HepG2 (cell line): ENCODE results near the gene BPIFB6. TPM values are rescaled to one million over a fixed set of nuclear protein-coding genes. Genes with fewer than 3 reads are reported as not detected.

Experiments used
- HNF4A ChIP-seq: sonication (generic); formaldehyde crosslinking; IDR thresholded peaks from 2 replicates; pipeline ENCODE4 v1.4.0; 2020; ENCODE audit warnings: missing genetic modification reagents
- HNRNPLL ChIP-seq: fragments of 200-400 bp; formaldehyde crosslinking; IDR thresholded peaks from 2 replicates; pipeline ENCODE4 v1.6.1; 2017; ENCODE audit warnings: mild to moderate bottlenecking, low read depth, low read length; ENCODE audit not compliant: poor library complexity, severe bottlenecking
- LRRFIP1 ChIP-seq: sonication (generic); formaldehyde crosslinking; conservative IDR thresholded peaks from 2 replicates; pipeline ENCODE4 v1.4.0; 2020; ENCODE audit warnings: missing genetic modification reagents
- MEIS1 ChIP-seq: sonication (generic); formaldehyde crosslinking; IDR thresholded peaks from 2 replicates; pipeline ENCODE4 v1.9.0; 2021; ENCODE audit warnings: mild to moderate bottlenecking, missing genetic modification reagents, moderate library complexity, borderline replicate concordance
- MTF2 ChIP-seq: sonication (generic); formaldehyde crosslinking; IDR thresholded peaks from 2 replicates; pipeline ENCODE4 v1.5.0; 2020; ENCODE audit warnings: missing genetic modification reagents, borderline replicate concordance
- SPEN ChIP-seq: sonication (generic); formaldehyde crosslinking; IDR thresholded peaks from 2 replicates; pipeline ENCODE4 v1.5.1; 2020; ENCODE audit warnings: low read depth, mild to moderate bottlenecking, missing genetic modification reagents
- ZBED4 ChIP-seq: sonication (generic); formaldehyde crosslinking; IDR thresholded peaks from 2 replicates; pipeline ENCODE4 v1.4.0; 2020; ENCODE audit warnings: missing genetic modification reagents, borderline replicate concordance
- ZNF607 ChIP-seq: sonication (generic); formaldehyde crosslinking; IDR thresholded peaks from 2 replicates; pipeline ENCODE4 v1.5.1; 2020; ENCODE audit warnings: missing genetic modification reagents, mild to moderate bottlenecking, borderline replicate concordance
- ZNF7 ChIP-seq: IDR thresholded peaks from 2 replicates; pipeline ENCODE4 v1.6.1; 2016; ENCODE audit warnings: missing biosample characterization, missing genetic modification reagents
- polyA plus RNA-seq, 8 experiments: library from polyadenylated mRNA; depleted of rRNA in 3 of 8; stranded (reverse) in 7 of 8; unstranded in 1 of 8; fragments of >200 nt; fragmentation: Illumina TruSeq in 4 of 8; extraction: Trizol in 4 of 8; gene quantifications; 2 replicates each; pipeline versions ENCODE4 v1.2.1 to v1.2.3, GENCODE V29; 2011 to 2016; ENCODE audit warnings: low read depth in 4 of 8, missing spikeins in 1 of 8, mixed read lengths in 1 of 8; ENCODE audit not compliant: insufficient read depth in 1 of 8
- total RNA-seq, 5 experiments: library from RNA; depleted of rRNA; stranded (reverse); fragments of >200 nt; fragmentation: Illumina TruSeq; extraction: Trizol; gene quantifications; 2 replicates each; pipeline ENCODE4 v1.2.3, GENCODE V29; 2016; ENCODE audit warnings: low read depth in 1 of 5
- TF ChIP-seq, protein P1 (sequence below): sonication (generic); formaldehyde crosslinking; IDR thresholded peaks from 2 replicates; pipeline ENCODE4 v1.4.0; 2020; ENCODE audit warnings: missing genetic modification reagents, borderline replicate concordance
- TF ChIP-seq, protein P2 (sequence below): sonication (generic); formaldehyde crosslinking; IDR thresholded peaks from 2 replicates; pipeline ENCODE4 v1.4.0; 2020; ENCODE audit warnings: mild to moderate bottlenecking, missing genetic modification reagents
- TF ChIP-seq, protein P3 (sequence below): sonication (generic); formaldehyde crosslinking; IDR thresholded peaks from 2 replicates; pipeline ENCODE4 v1.5.0; 2020; ENCODE audit warnings: missing genetic modification reagents
- TF ChIP-seq, protein P4 (sequence below): sonication (generic); formaldehyde crosslinking; IDR thresholded peaks from 2 replicates; pipeline ENCODE4 v1.4.0; 2020; ENCODE audit warnings: missing genetic modification reagents

BPIFB6 gene
- total and polyA plus RNA-seq, 2 of the 13 experiments (the other 11 are each of a cell fraction or from before 2014, with no cell fraction given), result 0.13 to 1.7 TPM

DNA sequence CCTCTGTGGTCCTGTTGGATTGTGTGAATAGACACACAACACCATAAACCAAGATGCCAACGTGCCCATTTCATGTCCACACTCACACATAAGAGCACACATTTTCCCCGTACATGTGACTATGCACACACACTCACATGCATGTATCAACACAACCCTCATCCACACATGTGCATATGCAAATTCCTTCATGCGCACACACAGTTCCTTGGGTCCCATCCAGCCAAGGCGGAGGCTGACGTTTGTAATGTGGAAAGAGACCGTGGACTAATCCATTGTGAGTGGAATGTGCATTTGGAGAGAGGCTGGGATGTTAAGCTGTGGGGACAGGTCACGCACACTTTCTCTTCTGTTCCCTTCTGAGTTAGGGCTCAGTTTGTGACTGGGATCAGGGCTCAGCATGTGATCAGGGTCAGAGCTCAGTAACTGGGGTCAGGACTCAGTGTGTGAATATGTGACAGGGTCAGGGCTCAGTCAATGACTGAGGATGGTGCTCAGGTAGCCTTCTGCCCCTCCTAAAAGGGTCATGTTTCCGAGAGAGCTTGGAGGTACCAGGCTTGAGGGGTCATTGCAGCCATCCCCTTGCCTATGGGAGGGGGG, 24.6 kb upstream of the BPIFB6 start (continued):
- TF ChIP-seq, protein P1, sequence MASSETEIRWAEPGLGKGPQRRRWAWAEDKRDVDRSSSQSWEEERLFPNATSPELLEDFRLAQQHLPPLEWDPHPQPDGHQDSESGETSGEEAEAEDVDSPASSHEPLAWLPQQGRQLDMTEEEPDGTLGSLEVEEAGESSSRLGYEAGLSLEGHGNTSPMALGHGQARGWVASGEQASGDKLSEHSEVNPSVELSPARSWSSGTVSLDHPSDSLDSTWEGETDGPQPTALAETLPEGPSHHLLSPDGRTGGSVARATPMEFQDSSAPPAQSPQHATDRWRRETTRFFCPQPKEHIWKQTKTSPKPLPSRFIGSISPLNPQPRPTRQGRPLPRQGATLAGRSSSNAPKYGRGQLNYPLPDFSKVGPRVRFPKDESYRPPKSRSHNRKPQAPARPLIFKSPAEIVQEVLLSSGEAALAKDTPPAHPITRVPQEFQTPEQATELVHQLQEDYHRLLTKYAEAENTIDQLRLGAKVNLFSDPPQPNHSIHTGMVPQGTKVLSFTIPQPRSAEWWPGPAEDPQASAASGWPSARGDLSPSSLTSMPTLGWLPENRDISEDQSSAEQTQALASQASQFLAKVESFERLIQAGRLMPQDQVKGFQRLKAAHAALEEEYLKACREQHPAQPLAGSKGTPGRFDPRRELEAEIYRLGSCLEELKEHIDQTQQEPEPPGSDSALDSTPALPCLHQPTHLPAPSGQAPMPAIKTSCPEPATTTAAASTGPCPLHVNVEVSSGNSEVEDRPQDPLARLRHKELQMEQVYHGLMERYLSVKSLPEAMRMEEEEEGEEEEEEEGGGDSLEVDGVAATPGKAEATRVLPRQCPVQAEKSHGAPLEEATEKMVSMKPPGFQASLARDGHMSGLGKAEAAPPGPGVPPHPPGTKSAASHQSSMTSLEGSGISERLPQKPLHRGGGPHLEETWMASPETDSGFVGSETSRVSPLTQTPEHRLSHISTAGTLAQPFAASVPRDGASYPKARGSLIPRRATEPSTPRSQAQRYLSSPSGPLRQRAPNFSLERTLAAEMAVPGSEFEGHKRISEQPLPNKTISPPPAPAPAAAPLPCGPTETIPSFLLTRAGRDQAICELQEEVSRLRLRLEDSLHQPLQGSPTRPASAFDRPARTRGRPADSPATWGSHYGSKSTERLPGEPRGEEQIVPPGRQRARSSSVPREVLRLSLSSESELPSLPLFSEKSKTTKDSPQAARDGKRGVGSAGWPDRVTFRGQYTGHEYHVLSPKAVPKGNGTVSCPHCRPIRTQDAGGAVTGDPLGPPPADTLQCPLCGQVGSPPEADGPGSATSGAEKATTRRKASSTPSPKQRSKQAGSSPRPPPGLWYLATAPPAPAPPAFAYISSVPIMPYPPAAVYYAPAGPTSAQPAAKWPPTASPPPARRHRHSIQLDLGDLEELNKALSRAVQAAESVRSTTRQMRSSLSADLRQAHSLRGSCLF (CRISPR knock-in tag), result no peak
- TF ChIP-seq MEIS1 (CRISPR knock-in tag) (no peak; the same call in 1 of the 2 replicates), HNF4A (CRISPR knock-in tag) (no peak; the same call in 1 of the 2 replicates), ZNF607 (no peak), SPEN (CRISPR knock-in tag) (no peak), MTF2 (CRISPR knock-in tag) (0 out of 2 replicates have a peak, but pooled peaks have one; percentile 76), LRRFIP1 (CRISPR knock-in tag) (no peak), HNRNPLL (no peak), ZBED4 (no peak), ZNF7 (CRISPR knock-in tag) (no peak)
- TF ChIP-seq, protein P2, sequence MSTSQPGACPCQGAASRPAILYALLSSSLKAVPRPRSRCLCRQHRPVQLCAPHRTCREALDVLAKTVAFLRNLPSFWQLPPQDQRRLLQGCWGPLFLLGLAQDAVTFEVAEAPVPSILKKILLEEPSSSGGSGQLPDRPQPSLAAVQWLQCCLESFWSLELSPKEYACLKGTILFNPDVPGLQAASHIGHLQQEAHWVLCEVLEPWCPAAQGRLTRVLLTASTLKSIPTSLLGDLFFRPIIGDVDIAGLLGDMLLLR (CRISPR knock-in tag), result no peak; the same call in 1 of the 2 replicates
- TF ChIP-seq, protein P3, sequence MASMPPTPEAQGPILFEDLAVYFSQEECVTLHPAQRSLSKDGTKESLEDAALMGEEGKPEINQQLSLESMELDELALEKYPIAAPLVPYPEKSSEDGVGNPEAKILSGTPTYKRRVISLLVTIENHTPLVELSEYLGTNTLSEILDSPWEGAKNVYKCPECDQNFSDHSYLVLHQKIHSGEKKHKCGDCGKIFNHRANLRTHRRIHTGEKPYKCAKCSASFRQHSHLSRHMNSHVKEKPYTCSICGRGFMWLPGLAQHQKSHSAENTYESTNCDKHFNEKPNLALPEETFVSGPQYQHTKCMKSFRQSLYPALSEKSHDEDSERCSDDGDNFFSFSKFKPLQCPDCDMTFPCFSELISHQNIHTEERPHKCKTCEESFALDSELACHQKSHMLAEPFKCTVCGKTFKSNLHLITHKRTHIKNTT, result no peak
- TF ChIP-seq, protein P4, sequence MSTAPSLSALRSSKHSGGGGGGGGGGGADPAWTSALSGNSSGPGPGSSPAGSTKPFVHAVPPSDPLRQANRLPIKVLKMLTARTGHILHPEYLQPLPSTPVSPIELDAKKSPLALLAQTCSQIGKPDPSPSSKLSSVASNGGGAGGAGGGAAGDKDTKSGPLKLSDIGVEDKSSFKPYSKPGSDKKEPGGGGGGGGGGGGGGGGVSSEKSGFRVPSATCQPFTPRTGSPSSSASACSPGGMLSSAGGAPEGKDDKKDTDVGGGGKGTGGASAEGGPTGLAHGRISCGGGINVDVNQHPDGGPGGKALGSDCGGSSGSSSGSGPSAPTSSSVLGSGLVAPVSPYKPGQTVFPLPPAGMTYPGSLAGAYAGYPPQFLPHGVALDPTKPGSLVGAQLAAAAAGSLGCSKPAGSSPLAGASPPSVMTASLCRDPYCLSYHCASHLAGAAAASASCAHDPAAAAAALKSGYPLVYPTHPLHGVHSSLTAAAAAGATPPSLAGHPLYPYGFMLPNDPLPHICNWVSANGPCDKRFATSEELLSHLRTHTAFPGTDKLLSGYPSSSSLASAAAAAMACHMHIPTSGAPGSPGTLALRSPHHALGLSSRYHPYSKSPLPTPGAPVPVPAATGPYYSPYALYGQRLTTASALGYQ (CRISPR knock-in tag), result no peak
